Measurements from ENCODE around the gene PPIL6. TPM values are rescaled to one million over a fixed set of nuclear protein-coding genes. Genes with fewer than 3 reads are reported as not detected.
"Not testable (repeated sequence)": the region's sequence is repeated elsewhere in the genome, so short reads cannot be mapped to it uniquely, and the experiment has no call there.

The PPIL6 gene
- total RNA-seq, 2 donors from 2014 or later: 0.58 to 2.0 TPM

DNA sequence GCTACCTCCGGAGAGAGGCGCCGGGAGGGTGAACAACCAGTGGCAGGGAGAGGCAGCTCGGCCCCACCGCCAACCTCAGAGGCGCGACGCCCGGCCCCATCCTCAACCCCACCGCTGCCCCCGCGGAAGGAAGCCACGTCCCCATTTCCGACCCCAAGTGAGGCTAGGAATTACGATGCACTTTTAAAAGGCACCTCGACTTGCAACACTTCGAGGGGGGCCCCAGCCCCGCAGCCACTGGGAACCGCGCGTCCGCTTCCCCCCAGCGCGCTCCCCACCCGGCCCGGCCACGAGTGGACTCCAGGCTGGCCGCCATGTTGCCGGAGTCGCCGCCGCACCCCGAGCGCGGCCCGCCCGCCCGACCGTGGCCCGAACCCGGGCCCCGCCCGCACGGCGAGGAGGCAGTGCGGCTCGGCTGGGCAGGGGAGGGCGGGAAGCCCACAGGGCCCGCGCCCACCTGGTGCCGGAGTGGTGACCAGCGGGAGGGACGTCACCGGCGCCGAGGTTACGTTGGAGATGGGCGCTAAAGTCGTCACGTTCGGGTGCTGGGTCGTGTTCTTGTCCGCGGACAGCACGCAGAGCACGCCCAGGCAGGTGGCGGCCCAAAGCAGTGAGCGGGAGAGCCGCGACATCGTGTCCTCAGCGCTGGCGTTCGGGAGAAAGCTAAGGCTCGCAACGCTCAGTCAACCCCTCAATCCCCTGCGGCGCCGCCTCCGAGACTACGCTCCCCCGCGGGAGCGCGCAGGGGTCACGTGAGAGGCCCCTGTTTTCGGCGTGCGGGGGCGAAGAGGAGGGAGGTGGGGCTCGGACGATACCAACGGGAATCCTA lies 58.5 kb downstream of the PPIL6 start, which contains the start of gene CD164:
CD164 (minus strand) TSS at position 721 of the 829 bp plus-strand sequence; CDS start at position 632, 89 bp downstream.
- DNase-seq (peak; percentile 92 to 96), ATAC-seq (peak; percentile 75)
- intact Hi-C loops (cut with DNase I, micrococcal nuclease): loop anchor here in 1 of 2 donors (5.0 kb wide), 1 partner anchor 195 kb away; no protein-coding TSS in a partner anchor

DNA sequence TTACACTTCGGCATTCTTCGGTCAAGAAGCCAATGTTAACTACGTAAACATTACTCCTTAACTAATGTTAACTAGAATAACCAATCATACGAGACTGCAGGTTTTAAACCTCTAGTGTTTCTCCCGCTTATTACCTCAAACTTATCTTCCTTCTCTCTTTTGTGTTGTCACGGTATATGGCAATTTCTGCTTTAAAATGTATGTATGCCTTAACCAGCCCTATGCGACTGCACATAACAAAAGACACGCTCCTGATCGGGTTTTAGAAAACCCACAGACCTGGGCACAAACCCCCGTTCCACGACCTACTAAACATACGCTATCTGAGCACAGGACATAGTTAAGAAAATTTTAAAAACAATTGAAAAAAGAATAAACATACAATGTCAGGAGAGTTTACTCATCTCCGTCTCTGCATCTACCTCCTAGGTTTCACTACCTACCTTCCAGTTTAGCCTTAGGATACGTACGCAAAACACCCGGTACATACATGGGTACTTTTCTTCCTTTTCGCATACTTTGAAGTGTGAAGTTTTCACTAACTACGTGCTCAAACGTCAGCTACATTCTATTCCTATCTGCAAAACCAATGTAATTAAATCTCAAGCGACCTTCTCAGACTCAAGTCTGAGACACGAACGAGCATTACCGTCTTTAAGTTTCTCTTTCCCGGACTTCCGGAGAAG lies 59.2 kb downstream of the PPIL6 start:
- intact Hi-C loops (cut with DNase I, micrococcal nuclease): loop anchor here in 1 of 2 donors (5.0 kb wide), 1 partner anchor 194 kb away; no protein-coding TSS in a partner anchor
- ATAC-seq: no peak
- DNase-seq: peak in 1 of 2 donors; percentile 15

DNA sequence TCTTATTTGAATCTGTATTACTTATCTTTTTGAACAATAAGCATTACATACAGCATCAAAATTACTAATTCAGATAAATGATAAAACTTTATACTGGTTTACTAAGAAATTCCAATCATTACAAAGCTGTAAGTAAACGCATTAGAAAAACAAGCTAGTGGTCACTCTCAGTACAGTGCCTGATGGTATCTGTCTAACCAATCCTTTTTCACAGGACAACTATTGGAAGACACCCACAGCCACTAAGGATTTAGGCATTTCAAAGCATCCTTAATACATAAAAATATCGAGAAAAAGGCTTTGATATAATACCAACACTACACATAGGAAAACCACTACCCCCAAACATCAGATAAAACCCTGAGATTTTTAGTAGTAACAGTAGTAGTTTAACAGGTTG lies 60.7 kb downstream of the PPIL6 start:
- intact Hi-C loops (cut with DNase I, micrococcal nuclease): loop anchor here in 1 of 2 donors (5.0 kb wide), 1 partner anchor 192 kb away; no protein-coding TSS in a partner anchor
- DNase-seq (no peak), ATAC-seq (no peak)

DNA sequence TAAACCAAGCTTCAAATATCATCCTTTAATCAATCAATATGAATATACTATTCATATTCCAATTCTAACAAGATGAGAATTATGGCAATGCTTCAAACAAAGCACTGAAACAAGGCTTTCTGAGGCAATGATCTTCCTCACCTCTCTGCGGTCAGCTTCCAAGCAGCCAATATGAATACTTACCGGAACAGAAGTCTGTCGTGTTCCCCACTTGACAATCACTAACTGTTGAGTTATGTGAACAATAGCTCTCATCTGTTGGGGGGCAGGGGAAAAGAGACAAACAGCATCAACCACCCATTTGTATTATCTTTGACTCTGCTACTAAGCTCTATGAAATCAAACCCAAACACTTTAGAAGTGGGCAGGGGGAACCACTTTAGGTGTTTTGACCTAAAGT lies 62.7 kb downstream of the PPIL6 start:
- DNase-seq: no peak
- intact Hi-C loops (cut with DNase I, micrococcal nuclease): no loop called here
- ATAC-seq: no peak

DNA sequence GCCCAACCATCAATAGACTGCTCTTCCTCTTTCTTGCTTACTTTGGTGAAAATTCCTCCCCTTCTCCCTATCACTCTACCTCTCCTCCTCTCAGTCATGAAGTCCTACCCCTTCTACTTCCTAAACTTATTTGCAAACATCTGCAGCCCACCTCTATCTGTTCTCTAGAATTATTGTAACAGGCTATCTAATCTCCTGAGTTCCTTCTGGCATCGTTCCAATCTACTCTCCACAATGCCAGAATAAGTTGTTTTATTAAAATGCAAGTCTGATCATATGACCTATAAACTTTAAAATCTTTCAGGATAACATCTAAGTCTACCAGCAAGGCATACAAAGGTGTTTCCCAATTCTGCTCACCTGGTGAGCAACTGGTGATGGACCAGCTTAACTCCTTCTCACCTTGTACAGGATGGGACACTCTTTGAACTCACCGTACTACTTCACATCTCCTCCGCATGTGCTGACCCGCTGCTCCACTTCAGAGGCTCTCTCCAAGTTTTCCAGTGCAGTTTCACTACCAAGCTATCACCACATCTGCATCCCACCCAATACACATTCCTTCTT lies 66.0 kb downstream of the PPIL6 start:
- DNase-seq (no peak), ATAC-seq (no peak)

DNA sequence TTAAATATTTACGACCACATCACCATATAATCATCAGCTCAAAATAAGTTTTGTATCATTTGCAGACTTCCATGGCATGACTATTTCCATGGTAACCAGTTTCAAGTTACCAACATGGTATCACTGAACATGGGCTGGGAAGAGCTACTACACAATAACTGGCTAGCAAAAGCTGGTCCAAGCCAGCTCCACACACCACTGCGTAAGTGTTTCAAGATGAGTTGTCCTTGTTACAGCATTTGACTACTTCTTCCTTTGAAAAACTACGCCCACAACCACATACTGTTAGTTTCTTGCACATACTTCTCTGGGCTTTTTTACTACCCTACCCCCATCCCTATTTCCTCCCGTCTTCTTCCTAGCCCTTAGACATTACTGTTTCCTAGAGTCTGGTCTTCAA lies 66.7 kb downstream of the PPIL6 start:
- no peak for DNase-seq
- ATAC-seq: peak; percentile 24
- intact Hi-C loops (cut with DNase I, micrococcal nuclease): no loop called here

More for the DNA sequence above, 66.0 kb downstream of the PPIL6 start:
- intact Hi-C loops (cut with DNase I, micrococcal nuclease): no loop called here

DNA sequence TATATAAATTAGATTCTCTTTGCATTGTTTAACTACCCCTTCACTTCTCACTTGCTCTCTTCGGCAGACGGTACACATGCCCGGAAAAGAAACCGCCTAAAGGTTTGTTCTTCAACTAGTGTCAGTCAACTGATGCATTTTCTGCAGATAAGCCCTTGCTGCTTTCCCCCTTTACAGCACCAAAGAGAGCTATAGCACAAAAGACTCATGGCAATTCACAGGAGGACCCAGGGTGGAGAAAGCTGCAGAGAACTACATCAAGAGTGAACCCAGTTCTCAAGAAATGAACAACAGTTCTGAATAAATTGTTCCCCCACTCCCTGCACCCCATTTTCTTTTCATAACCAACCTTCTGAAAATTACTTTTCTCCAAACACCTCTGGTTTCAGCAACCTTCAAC lies 67.1 kb downstream of the PPIL6 start:
- intact Hi-C loops (cut with DNase I, micrococcal nuclease): no loop called here
- DNase-seq: no peak
- no peak for ATAC-seq

DNA sequence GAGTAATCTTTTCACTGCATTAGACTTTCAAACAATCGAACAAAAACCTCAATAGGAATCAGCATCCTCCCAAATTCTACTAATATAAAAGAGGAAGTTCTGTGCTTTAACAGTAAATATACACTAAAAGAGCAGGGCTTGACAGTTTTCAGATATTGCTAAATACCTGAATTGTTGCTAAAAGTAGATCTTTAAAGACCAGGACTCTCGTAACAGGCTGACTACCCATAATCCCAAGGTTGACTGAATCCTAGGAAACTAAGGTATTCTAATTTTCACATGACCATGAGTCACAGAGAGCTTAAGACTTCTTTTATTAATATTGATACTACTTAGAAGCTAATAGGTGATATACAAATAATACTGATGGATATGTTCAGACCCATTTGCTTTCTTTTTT lies 68.3 kb downstream of the PPIL6 start:
- DNase-seq (no peak), ATAC-seq (no peak)
- intact Hi-C loops (cut with DNase I, micrococcal nuclease): no loop called here

DNA sequence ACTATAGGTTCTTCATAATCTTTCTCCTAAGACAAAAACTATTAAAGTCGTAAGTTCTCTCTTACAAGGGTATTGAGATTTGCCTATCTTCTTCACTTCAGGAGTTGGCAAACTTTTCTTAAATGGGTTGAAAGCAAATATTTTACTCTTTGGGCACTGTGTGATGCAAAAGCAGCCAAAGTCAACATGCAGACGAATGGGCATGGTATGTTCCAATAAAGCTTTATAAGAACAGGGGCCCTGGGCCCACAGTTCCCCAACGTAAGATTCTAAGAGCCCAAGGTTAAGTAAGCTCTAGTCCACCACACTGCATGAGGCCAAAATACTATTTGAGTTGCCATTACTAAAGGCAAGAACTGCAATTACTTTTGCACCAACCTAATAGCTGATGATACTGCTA lies 69.6 kb downstream of the PPIL6 start:
- ATAC-seq: no peak
- intact Hi-C loops (cut with DNase I, micrococcal nuclease): no loop called here
- no peak for DNase-seq

DNA sequence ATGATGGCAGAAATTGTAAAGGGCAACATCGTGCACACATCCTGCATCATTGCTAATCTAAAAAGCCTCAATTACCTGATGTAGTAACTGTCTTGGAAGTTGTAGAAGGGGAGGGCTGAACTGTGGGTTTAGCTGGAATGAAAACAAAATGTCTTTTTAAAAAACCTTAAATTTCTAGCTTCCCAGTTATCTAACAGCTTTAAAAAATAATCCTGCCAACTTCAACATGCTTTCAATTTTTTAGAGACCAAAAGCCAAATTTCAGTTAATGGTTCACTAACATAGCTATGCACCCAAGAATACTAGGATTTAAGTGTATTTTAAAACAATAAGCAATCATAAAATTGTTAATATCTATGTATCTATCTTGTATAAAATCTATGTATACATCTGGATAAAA lies 70.1 kb downstream of the PPIL6 start:
- no peak for ATAC-seq
- DNase-seq: no peak
- intact Hi-C loops (cut with DNase I, micrococcal nuclease): no loop called here

DNA sequence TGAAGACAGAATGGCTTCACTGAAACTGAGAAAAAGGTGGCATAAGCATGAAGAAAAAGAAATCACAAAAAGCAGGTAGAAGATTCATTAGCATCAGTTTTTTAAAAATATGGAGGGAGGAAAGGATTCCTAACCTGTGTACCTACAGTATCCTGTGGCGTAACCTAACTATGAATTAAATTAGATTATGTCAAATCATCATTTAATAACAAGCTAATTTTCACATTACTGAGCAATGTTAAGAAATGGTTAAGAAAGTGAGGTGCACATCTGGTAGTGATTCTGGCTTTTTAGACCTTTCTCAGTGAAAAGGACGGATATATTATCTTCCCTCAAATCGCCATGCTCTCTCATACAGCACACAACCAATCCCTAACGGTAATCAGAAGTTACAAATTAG lies 70.7 kb downstream of the PPIL6 start:
- intact Hi-C loops (cut with DNase I, micrococcal nuclease): no loop called here
- no peak for ATAC-seq
- DNase-seq: no peak

DNA sequence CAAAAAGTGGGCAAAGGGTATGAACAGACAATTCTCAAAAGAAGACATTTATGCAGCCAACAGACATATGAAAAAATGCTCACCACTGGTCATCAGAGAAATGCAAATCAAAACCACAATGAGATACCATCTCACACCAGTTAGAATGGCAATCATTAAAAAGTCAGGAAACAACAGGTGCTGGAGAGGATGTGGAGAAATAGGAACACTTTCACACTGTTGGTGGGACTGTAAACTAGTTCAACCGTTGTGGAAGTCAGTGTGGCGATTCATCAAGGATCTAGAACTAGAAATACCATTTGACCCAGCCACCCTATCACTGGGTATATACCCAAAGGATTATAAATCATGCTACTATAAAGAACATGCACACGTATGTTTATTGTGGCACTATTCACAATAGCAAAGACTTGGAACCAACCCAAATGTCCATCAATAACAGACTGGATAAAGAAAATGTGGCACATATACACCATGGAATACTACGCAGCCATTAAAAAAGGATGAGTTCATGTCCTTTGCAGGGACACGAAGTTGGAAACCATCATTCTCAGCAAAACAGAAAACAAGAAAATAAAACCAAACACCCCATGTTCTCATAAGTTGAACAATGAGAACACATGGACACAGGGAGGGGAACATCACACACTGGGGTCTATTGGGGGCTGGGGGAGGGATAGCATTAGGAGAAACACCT lies 75.9 kb downstream of the PPIL6 start:
- ATAC-seq; intact Hi-C loops (cut with DNase I, micrococcal nuclease); DNase-seq: not testable (repeated sequence)

DNA sequence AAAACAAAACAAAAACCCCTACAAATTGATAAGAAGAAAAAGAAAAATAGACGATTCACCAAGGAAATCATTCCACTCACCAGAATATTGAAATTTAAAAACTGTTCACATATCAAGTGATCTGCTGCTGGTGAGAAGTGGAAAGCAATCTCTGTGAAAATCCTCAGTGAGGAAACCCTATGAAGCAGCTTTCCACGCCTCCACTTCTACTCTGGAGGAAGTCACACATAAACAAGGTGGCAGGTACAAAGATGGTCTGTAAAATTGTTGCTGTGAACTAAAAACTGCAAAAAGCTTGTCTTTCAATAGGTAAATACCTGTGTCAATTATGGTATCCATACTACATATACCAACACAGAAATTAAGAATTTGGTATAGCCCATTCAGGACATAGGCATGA lies 76.7 kb downstream of the PPIL6 start:
- intact Hi-C loops (cut with DNase I, micrococcal nuclease): no loop called here
- DNase-seq (no peak), ATAC-seq (no peak)

DNA sequence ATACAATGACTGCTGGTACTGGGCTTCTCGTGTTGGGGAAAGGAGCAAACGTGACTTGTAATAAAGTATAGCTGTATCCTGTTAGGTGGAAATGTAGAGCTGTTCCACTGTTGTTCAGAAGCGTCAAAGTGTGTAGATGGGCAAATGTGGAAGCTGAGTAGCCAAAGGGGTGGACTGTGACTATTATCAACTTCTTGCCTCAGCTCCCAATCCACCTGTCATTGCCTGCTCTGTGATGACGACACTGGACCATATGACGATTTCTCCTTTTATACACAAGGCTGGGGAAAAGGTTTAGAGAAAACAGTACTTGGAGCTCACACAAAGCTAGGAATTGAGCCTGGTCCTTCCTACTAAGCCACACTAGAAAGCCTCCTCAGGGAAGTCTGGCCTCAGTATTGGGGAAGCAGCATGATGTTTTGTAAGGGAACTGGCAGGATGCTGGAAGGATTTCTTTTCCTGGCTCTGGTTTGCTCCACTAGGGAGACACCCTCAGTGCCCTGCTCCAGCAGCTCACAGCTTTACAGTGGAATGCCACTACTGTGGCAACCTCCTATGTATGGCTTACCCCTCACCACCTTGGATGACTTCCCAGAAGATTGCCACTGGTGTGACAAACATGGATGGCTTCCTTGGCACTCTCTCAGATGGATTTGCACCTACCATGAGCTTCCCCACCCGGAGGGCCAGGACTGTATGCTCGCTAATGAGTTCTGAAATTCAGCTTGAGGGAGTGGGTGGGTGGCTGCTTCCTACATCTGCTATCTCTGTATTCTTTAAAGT lies 78.1 kb downstream of the PPIL6 start:
- peak; percentile 8 for ATAC-seq
- intact Hi-C loops (cut with DNase I, micrococcal nuclease): no loop called here
- no peak for DNase-seq

DNA sequence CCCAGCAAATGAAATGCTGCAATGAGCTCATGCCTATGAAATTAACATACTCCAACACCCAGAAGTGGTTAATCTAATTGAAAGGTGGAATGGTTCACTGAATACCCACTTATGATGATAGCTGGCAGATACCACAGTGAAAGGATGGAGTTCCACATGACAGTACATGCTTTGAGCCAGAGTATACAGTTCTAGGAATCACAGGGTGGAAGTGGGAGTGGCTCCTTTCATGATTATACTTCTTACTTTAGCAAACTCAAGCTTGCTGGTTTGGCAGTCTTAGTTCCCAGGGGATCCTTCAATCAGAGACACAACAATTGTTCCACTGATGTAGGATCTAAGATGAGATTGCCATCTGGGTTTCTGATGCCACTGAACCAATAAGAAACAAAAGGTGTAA lies 79.6 kb downstream of the PPIL6 start:
- intact Hi-C loops (cut with DNase I, micrococcal nuclease): no loop called here
- DNase-seq: no peak
- ATAC-seq: no peak

DNA sequence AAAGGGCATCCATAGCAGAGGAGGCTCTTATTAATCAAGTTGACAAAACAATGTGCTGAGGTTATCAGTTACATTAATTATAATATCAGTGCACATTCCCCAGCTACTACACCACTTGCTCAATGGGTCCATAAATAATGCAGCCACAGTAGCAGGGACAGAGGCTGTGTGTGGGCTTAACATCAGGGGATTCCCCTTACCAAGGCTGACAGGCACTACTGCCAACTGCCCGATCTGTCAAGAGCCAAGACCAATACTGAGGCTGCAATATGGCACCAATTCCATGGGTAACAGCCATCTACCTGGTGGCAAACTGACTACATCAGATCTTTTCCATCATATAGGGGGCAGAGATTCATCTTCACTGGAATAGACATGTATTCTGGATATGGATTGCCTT lies 80.1 kb downstream of the PPIL6 start:
- DNase-seq: no peak
- no peak for ATAC-seq
- intact Hi-C loops (cut with DNase I, micrococcal nuclease): no loop called here

DNA sequence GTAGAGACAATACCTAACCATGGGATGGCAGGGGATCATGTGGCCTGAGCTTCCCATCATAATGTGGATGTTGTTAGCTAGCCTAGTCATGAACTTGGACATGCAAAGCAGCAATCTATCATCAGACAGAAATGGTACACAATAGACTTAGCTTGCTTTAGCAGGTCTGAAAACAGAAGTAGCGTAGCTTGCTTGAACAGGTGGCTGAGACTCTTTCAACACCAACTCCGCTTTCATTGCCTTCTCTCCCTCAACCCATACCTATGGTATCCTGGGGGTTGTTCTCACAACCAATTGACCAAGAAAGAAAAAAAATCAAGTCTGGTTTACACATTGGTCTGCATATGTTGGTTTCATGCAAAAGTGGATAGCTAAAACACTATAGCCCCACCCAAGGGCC lies 81.2 kb downstream of the PPIL6 start:
- intact Hi-C loops (cut with DNase I, micrococcal nuclease): no loop called here
- DNase-seq (no peak), ATAC-seq (no peak)

DNA sequence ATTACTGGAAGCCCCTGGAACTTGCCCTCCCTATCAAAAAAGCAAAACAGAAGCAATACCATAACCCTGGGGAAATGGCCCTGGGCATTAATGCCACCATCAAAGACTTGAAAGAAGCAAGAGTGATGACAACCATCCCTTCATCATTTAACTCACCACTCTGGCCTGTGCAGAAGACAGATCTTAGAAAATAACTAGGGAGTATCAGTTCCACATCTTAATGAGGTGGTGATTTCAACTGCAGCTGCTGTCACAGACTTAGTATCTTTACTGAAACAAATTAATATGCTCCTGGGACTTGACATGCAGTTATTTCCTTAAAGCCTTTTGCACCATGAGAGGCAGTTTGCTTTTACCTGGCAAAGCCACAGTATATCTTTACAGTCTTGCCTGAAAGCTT lies 82.2 kb downstream of the PPIL6 start:
- intact Hi-C loops (cut with DNase I, micrococcal nuclease): no loop called here
- DNase-seq (no peak), ATAC-seq (no peak)
